NCI-H526 treated with DMSO at 0.1 percent for 48 hours (cell line): ENCODE measurements around the gene MCCC1.
"Not testable (repeated sequence)": the region's sequence is repeated elsewhere in the genome, so short reads cannot be mapped to it uniquely, and the experiment has no call there.

Experiments used
- DNase-seq: peaks from one replicate; lab custom pipeline; 2025; lab: John Stamatoyannopoulos, UW

MCCC1 gene

DNA sequence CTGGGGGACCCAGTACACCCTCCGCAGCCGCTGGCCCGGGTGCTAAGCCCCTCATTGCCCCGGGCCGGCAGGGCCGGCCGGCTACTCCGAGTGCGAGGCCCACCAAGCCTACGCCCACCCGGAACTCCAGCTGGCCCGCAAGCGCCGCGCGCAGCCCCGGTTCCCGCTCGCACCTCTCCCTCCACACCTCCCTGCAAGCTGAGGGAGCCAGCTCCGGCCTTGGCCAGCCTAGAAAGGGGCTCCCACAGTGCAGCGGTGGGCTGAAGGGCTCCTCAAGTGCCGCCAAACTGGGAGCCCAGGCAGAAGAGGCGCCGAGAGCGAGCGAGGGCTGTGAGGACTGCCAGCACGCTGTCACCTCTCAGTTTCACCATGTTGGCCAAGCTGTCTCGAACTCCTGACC is 4.7 kb upstream of the MCCC1 start:
- not testable (repeated sequence) for DNase-seq

DNA sequence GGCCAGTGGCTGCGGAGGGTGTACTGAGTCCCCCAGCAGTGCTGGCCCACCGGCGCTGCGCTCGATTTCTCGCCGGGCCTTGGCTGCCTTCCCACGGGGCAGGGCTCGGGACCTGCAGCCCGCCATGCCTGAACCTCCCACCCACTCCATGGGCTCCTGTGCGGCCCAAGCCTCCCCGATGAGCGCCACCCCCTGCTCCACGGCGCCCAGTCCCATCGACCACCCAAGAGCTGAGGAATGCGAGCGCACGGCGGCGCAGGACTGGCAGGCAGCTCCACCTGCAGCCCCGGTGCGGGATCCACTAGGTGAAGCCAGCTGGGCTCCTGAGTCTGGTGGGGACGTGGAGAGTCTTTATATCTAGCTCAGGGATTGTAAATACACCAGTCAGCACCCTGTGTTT is 1.7 kb upstream of the MCCC1 start:
- DNase-seq: not testable (repeated sequence)

DNA sequence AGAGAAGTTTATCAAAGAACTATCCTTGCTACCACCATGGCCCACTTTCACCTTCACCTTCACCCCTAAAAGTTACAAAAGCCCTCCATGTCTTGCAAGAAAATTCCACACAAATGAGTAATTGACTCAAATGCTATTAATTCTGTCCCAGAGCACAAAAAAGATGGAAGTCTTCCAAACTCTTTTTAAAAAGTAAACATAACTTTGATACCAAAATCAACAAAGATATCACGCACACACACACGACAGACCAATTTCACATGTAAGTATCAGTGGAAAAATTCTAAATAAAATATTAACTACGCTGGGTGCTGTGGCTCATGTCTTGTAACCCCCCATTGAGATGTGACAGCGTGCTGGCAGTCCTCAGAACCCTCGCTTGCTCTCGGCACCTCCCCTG is 1.1 kb upstream of the MCCC1 start:
- DNase-seq: no peak

DNA sequence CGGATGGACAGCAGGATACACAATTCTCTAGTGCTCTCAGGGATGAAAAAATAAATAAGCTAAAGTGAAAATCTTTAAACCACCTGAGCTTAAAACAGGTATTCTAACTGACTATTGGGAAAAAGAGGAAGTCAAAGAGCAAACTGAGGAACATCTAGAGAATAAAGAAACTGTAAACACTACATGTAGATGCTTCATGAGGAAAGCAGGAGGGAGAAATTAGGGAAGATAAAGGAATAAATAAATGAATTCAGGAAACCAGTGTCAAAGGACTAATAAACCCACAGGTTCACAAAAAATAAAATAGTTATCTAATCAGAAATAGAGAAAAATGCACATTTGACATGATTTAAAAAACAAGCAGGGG is 525 bp upstream of the MCCC1 start:
- DNase-seq: no peak

DNA sequence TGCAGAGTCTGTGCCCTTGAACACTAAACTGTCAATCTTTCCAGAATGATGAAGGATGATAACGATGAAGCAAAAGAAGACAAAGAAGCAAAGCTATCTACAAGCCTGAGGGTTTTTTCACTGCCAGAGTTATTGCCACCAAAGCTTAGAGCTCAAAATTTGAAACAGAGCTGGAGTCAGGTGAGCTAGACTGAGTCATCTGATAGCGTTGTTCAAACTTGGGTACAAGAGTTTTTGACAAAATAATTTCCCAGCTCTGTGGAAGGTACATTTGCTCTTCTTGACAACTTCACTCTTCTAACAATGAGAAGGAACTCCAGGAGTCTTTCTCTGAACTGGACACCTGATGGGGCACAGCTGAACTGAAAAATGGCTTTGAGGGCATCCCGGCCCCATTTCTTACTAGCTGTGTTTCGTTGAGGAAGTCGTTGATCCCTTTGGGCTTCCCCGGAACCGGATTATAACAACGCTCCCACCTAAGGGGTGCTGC is 715 bp downstream of the MCCC1 start:
- DNase-seq: no peak

DNA sequence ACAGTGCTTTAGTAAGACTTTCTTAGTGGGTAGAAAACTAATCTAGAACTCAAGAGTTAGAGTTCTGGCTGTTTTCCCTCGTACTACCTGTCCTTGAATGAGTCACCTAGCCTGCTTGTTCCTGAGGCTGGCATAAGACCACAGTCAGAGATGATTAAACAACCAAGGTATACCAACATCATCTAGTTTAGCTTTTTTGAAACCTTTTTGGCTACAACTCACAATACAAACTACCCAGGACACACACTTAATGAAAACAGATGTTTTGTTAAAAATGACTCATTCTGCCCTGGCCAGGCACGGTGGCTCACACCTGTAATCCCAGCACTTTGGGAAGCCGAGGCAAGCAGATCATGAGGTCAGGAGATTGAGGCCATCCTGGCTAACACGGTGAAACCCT is 4.6 kb downstream of the MCCC1 start:
- DNase-seq: no peak

GRCh38 chr3:183092256-183092655 is 7.0 kb downstream of the MCCC1 start:
- DNase-seq: no peak

DNA sequence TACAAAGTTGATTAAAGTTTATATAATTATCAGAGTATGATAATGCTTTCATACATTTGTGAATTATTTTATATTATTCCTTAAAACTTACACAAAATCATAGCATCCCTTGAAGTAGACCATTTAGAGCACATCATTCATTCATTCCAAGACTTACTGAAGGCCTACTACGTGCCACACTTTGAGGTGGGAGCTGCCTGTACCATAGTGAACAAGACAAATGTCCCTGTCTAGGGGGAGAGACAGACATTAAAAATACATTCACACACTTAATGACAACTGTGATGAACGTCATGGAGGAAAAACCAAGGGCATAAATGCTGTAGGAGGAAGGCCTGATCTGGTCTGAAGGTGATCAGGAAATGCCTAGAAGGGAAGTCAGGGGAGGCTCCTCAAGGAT is 12.1 kb downstream of the MCCC1 start:
- no peak for DNase-seq

DNA sequence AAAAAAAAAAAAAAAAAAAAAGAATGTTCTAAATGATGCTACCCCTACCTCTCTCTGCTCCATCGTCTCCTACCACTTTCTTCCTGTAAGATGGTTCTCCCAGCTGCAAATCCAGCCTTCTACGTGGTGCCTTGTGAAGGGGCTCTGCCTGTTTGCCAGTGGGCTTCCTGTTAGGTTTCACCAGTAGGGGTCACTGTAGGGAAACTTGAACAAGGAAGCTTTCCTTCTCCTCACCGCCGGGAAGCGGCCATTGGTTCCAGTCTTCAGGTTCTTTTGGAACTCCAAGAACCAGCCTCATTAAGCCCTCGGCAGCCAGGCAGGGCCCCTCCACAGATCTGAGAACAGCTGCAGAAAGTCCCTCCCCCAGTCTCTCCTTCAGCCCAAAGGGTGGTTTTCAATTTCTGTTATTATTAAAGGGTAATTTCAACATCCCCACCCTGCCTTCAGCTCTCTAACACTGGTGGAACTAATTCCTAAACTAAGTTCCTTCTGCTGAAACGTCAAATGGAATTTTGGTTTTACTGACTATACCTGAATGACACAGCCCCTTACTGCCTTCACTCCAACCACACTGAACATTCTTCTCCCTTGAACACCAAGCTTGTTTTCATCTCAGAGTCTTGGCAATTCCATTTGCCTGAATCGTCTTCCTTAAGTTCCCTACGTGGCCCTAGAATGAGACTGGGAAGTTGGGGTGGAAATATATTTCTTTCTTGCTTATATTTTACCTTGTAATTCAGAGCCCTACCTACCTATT is 13.5 kb downstream of the MCCC1 start:
- no peak for DNase-seq

DNA sequence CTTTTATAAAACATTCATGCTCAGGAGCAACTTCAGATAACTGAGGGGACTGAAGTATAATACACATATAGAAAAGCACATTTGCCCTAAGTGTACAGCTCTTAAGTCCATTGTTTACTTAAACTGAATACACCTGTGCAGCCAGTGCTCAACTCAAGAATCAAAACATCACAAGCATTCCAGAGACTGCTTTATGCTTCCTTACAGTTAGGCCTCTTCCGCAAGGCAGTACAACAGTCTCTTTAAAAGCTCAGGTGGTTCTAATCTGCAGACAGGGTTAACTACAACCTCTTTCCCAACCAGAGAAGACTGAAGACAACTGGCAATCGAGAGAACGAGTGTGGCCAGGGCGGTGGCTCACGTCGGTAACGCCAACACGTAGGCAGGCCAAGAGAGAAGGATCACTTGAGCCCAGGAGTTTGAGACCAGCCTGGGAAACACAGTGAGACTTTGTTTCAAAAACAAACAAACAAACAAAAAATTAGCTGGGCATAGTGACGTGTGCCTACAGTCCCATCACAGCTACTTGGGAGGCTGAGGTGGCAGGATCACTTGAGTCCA is 16.9 kb downstream of the MCCC1 start:
- no peak for DNase-seq

GRCh38 chr3:183081459-183082183 is 17.7 kb downstream of the MCCC1 start:
- DNase-seq: no peak

DNA sequence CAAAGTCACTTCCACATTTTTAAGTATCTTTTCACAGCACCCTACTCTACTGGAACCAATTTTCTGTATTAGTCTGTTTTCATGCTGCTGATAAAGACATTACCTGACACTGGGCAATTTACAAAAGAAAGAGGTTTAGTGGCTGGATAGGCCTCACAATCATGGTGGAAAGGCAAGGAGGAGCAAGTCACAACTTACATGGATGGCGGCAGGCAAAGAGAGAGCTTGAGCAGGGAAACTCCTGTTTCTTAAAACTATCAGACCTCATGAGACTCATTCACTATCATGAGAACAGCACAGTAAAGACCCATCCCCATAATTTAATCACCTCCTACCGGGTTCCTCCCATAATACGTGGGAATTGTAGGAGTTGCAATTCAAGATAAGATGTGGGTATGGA is 18.7 kb downstream of the MCCC1 start:
- DNase-seq: no peak

- DNase-seq: no peak
Observed at GRCh38 chr3:183074881-183075280, 24.4 kb downstream of the MCCC1 start.

DNA sequence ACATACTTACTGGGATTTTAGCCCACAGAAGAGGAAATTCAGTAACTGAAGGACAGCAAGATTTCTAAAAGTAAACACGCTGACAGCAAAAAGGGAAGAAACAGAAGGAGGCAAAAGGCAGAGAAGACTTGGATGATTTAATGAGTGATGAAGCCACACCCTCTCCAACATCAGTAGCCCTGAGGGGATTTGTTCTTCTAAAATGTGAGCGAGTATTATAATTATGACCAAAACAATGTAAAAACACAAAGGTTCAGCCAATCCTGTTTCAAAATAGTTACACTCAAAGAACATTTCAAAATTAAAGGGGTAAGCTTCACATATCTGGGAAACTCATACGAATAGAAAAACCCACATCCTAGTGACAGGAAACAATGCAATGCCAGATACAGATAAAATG is 25.0 kb downstream of the MCCC1 start:
- no peak for DNase-seq

- no peak for DNase-seq
Observed at GRCh38 chr3:183073839-183074238, 25.5 kb downstream of the MCCC1 start.

DNA sequence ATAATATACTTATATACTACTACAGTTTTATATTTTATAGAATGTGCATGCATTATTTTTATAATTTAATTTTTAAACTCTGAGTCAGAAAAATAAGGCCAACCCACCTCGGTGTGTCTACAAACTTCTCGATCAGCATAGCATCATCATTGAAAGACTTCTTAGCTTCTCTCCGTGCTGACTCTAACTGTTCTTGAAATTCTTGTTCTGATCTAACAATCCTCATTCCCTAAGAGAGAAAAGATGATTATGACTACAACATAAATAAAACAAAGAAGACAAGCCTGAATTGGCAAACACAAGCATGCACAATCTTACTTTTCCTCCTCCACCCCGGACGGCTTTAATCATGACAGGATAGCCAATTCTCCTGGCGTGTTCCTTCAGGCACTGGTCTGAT is 28.4 kb downstream of the MCCC1 start:
- DNase-seq: no peak

GRCh38 chr3:183069086-183069485 is 30.2 kb downstream of the MCCC1 start:
- no peak for DNase-seq

DNA sequence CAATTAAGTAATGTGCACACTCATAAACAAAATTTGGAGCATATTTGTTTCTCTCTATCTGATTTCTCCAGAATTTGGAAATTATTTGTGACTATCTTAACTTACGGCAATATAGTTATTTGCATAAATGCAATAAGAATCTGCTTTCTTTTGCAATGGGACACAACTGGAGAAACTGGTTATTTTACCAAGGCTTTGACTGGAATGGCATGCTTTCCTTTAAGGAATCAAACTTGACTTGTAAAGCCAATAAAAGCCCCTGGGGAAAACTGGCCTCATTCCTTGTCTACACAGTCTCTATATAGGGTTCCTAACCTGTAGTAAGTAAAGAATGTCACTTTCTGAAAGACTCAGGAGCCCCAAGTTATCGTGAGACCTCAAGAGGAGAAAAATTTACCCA is 32.4 kb downstream of the MCCC1 start:
- not testable (repeated sequence) for DNase-seq

DNA sequence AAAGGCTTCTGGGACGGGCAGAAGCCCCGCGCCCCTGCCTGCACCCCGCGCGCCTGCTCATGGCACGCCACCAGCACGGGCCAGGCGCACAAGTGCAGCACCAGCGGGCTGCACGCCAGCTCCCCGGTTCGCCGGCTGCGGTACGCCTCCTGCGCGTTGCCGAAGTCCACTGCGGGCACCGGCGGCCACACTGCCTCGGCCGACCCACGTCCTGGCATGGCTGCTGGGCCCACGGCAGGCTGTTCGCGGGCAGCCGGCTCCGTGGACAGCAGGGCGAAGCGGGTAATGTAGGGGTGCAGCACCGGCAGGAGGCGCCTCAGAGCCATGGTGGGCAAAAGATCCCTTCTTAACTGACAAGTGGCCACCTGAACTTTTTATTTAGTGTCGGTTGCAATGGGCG is 34.8 kb downstream of the MCCC1 start:
- DNase-seq: no peak

- DNase-seq: no peak
Observed at GRCh38 chr3:183061391-183062172, 37.7 kb downstream of the MCCC1 start.

DNA sequence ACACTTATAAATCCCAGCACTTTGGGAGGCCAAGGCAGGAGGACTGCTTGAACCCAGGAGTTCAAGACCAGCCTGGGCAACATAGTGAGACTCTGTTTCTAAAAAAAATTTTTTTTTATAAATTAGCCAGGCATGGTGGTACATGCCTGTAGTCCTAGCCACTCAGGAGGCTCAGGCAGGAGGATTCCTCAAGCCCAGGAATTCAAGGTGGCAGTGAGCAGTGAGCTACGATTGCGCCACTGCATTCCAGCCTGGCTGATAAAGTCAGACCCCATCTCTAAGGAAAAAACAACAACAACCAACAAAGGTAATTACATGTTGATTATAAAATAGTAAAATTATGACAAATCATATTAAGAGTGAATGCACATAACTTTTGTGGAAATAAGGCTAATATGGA is 40.9 kb downstream of the MCCC1 start:
- no peak for DNase-seq

DNA sequence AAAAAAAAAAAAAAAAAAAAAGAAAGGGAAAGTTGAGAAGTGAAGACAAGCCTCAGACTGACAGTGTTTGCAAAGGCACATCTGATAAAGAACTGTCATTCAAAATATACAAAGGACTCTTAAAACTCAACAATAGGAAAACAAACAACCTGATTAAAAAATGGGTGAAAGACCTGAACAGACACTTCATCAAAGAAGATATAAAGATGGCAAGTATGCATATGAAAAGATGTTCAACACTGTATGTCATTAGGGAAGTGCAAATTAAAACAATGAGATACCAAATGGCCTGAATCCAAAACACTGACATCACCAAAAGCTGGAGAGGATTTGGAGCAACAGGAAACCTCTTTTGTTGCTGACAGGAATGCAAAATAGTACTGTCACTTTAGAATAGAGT is 48.6 kb downstream of the MCCC1 start:
- no peak for DNase-seq

- DNase-seq: no peak
Observed at GRCh38 chr3:183046883-183047282, 52.4 kb downstream of the MCCC1 start.
